ENCODE measurements around the gene CDC14B.

- TF ChIP-seq EP300 (IDR thresholded peaks at IDR 0.05): peak in 1 of 4 donors; percentile 26
- TF ChIP-seq, protein P1, sequence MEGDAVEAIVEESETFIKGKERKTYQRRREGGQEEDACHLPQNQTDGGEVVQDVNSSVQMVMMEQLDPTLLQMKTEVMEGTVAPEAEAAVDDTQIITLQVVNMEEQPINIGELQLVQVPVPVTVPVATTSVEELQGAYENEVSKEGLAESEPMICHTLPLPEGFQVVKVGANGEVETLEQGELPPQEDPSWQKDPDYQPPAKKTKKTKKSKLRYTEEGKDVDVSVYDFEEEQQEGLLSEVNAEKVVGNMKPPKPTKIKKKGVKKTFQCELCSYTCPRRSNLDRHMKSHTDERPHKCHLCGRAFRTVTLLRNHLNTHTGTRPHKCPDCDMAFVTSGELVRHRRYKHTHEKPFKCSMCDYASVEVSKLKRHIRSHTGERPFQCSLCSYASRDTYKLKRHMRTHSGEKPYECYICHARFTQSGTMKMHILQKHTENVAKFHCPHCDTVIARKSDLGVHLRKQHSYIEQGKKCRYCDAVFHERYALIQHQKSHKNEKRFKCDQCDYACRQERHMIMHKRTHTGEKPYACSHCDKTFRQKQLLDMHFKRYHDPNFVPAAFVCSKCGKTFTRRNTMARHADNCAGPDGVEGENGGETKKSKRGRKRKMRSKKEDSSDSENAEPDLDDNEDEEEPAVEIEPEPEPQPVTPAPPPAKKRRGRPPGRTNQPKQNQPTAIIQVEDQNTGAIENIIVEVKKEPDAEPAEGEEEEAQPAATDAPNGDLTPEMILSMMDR (IDR thresholded peaks at IDR 0.05): no peak
- TF ChIP-seq POLR2A (IDR thresholded peaks at IDR 0.05): no peak
Measured at GRCh38 chr9:96515621-96516470, 103.8 kb downstream of the CDC14B start.

Measured in upper lobe of left lung (tissue), 4 donors.